Fibroblast of peridontal ligament (primary cell): ENCODE measurements around the gene CST7.

Source experiments
- DNase-seq: peaks from one replicate; pipeline ENCODE4 v3.0.0-alpha.2; 2010; ENCODE audit errors: extremely low read depth

The CST7 gene

GRCh38 chr20:24950836-24951525 lies 1.9 kb downstream of the CST7 start:
- no peak for DNase-seq

GRCh38 chr20:24951536-24952083 lies 2.5 kb downstream of the CST7 start:
- DNase-seq, result no peak

- DNase-seq, result no peak
Measured at GRCh38 chr20:24952376-24953208, 3.5 kb downstream of the CST7 start.

GRCh38 chr20:24953209-24953575 lies 4.1 kb downstream of the CST7 start:
- DNase-seq, result no peak

- DNase-seq, result no peak
Measured at GRCh38 chr20:24953621-24954133, 4.6 kb downstream of the CST7 start.

- no peak for DNase-seq
Measured at GRCh38 chr20:24954151-24954550, 5.1 kb downstream of the CST7 start.

- DNase-seq, result no peak
Measured at GRCh38 chr20:24954566-24954965, 5.5 kb downstream of the CST7 start.

- no peak for DNase-seq
Measured at GRCh38 chr20:24955045-24955444, 6.0 kb downstream of the CST7 start.

- no peak for DNase-seq
Measured at GRCh38 chr20:24956001-24956841, 7.2 kb downstream of the CST7 start.

- DNase-seq, result no peak
Measured at GRCh38 chr20:24957326-24958016, 8.4 kb downstream of the CST7 start.

GRCh38 chr20:24958506-24959385 lies 9.7 kb downstream of the CST7 start:
- no peak for DNase-seq

GRCh38 chr20:24959591-24960301 lies 10.7 kb downstream of the CST7 start:
- no peak for DNase-seq

- no peak for DNase-seq
Measured at GRCh38 chr20:24960302-24960801, 11.3 kb downstream of the CST7 start.

- no peak for DNase-seq
Measured at GRCh38 chr20:24960861-24961260, 11.8 kb downstream of the CST7 start.

- DNase-seq, result no peak
Measured at GRCh38 chr20:24961384-24962181, 12.5 kb downstream of the CST7 start.

- no peak for DNase-seq
Measured at GRCh38 chr20:24962182-24962492, 13.1 kb downstream of the CST7 start.

- DNase-seq, result no peak
Measured at GRCh38 chr20:24962510-24962909, 13.4 kb downstream of the CST7 start.

GRCh38 chr20:24963672-24964505 lies 14.8 kb downstream of the CST7 start:
- no peak for DNase-seq
